A549 (cell line): ENCODE data around the gene C6orf163.

Source experiments
- BHLHE40 ChIP-seq: IDR thresholded peaks from 2 replicates; pipeline ENCODE4 v1.6.1; 2012; ENCODE audit warnings: low read depth, low read length, inconsistent platforms
- CHD2 ChIP-seq: fragments of 150-350 bp; IDR thresholded peaks from 2 replicates; pipeline ENCODE4 v1.6.1; 2014; ENCODE audit warnings: low read length; ENCODE audit not compliant: partially characterized antibody
- CTCF ChIP-seq: fragments of >200 bp; sonication (Bioruptor Twin); formaldehyde crosslinking; IDR thresholded peaks from 3 replicates; pipeline ENCODE4 v1.5.1; 2016
- EHF ChIP-seq: fragments of 250-450 bp; sonication (Bioruptor Pico); IDR thresholded peaks from 2 replicates; pipeline ENCODE4 v1.5.0; 2020; ENCODE audit warnings: mild to moderate bottlenecking
- ELK1 ChIP-seq: fragments of 150-350 bp; IDR thresholded peaks from 2 replicates; pipeline ENCODE4 v1.6.1; 2014; ENCODE audit warnings: low read depth, mild to moderate bottlenecking, low read length
- HOXA7 ChIP-seq: fragments of 250-450 bp; sonication (Bioruptor Pico); IDR thresholded peaks from 2 replicates; pipeline ENCODE4 v1.5.0; 2020; ENCODE audit warnings: mild to moderate bottlenecking, moderate library complexity
- JUN ChIP-seq, 2 experiments: fragments of >200 bp; sonication (Bioruptor Twin); formaldehyde crosslinking; IDR thresholded peaks; 2 replicates in 1 of 2; 3 replicates in 1 of 2; pipeline ENCODE4 v1.6.1; 2016 to 2017
- KDM1A ChIP-seq: fragments of 200-600 bp; sonication (generic); IDR thresholded peaks from 2 replicates; pipeline ENCODE4 v1.6.1; 2016; ENCODE audit warnings: low read depth, mild to moderate bottlenecking
- POLR2A ChIP-seq: IDR thresholded peaks from 2 replicates; pipeline ENCODE4 v1.6.1; 2012; ENCODE audit warnings: mild to moderate bottlenecking, low read length
- RCOR1 ChIP-seq: fragments of 150-350 bp; IDR thresholded peaks from 2 replicates; pipeline ENCODE4 v1.6.1; 2014; ENCODE audit warnings: antibody characterized with exemption, low read length, low read depth
- REST ChIP-seq: fragments of 200-600 bp; sonication (generic); IDR thresholded peaks from 2 replicates; pipeline ENCODE4 v1.6.1; 2016; ENCODE audit warnings: antibody characterized with exemption, mild to moderate bottlenecking, moderate library complexity
- RFX5 ChIP-seq: fragments of 450-650 bp; IDR thresholded peaks from 2 replicates; pipeline ENCODE4 v1.7.1; 2014; ENCODE audit warnings: antibody characterized with exemption, mild to moderate bottlenecking, moderate library complexity
- SREBF2 ChIP-seq: fragments of 450-650 bp; IDR thresholded peaks from 2 replicates; pipeline ENCODE4 v1.6.1; 2014; ENCODE audit warnings: mild to moderate bottlenecking, moderate library complexity
- USF2 ChIP-seq: fragments of 450-650 bp; IDR thresholded peaks from 2 replicates; pipeline ENCODE4 v1.6.1; 2014; ENCODE audit warnings: antibody characterized with exemption

DNA sequence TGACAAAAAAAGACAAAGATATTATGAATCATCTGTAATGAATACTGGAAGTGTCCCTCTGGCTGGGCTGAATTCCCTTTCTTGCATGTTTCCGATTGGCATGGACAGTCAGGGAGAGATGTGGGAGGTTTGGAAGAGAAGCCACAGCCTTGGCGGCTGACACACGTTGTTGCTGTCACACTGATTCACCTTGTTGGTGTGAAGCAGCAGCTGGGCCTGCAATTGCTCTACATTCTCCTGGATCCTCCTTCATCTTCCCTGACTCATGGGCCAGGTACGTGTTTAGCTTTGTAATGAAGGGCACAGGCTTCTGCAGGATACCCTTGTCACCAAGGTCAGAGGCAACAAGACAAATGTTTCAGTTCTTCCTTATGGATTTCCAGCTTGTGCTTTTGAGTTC, 35.6 kb upstream of the C6orf163 start:
- TF ChIP-seq POLR2A (no peak), JUN (IDR thresholded peaks at IDR 0.05) (no peak), ELK1 (no peak), CTCF (no peak), REST (no peak), BHLHE40 (no peak), RCOR1 (no peak), CHD2 (no peak), RFX5 (no peak), SREBF2 (no peak), USF2 (no peak), EHF (CRISPR knock-in tag) (no peak), KDM1A (no peak), HOXA7 (CRISPR knock-in tag) (no peak)
